Suprapubic skin (tissue), 4 donors: Measurements from ENCODE around the gene SPRED1. TPM values are rescaled to one million over a fixed set of nuclear protein-coding genes. Genes with fewer than 3 reads are reported as not detected.

Source experiments
- DNase-seq, 2 donors: peaks; one replicate each; pipeline ENCODE4 v3.0.0-alpha.2; 2019; ENCODE audit warnings: low spot score in 2 of 2
- H3K27ac ChIP-seq: fragments of 200-600 bp; sonication (generic); one replicate; pipeline ENCODE4 v1.5.1; 2019
- H3K27me3 ChIP-seq: fragments of 200-600 bp; sonication (generic); one replicate; pipeline ENCODE4 v1.5.1; 2019
- H3K36me3 ChIP-seq: fragments of 200-600 bp; sonication (generic); one replicate; pipeline ENCODE4 v1.5.1; 2019
- H3K4me1 ChIP-seq: fragments of 200-600 bp; sonication (generic); one replicate; pipeline ENCODE4 v1.5.1; 2019
- H3K4me3 ChIP-seq: fragments of 200-600 bp; sonication (generic); one replicate; pipeline ENCODE4 v1.5.1; 2019; ENCODE audit warnings: mild to moderate bottlenecking
- H3K9me3 ChIP-seq: fragments of 200-600 bp; sonication (generic); one replicate; pipeline ENCODE4 v1.5.1; 2019
- CTCF ChIP-seq, 2 donors: fragments of 200-600 bp in 1 of 2; fragments of 450-650 bp in 1 of 2; sonication (generic) in 1 of 2; IDR thresholded peaks; one replicate each; pipeline ENCODE4 v1.5.1; 2016 to 2019; ENCODE audit warnings: antibody characterized with exemption in 2 of 2, mild to moderate bottlenecking in 1 of 2, moderate library complexity in 1 of 2
- EP300 ChIP-seq: sonication (generic); formaldehyde crosslinking; IDR thresholded peaks from one replicate; pipeline ENCODE4 v1.6.1; 2017; ENCODE audit warnings: antibody characterized with exemption
- POLR2A ChIP-seq, 2 donors: fragments of 450-650 bp; IDR thresholded peaks; one replicate each; pipeline ENCODE4 v1.6.1; 2017; ENCODE audit warnings: antibody characterized with exemption in 2 of 2, mild to moderate bottlenecking in 2 of 2, moderate library complexity in 2 of 2
- POLR2AphosphoS5 ChIP-seq, 3 donors: sonication (generic); formaldehyde crosslinking; IDR thresholded peaks; one replicate each; pipeline ENCODE4 v1.6.1; 2017; ENCODE audit warnings: antibody characterized with exemption in 3 of 3
- WGBS: methylation state at CpG from one replicate; pipeline ENCODE4 v1.1.5; 2018; 5-methylcytosine and 5-hydroxymethylcytosine counted together
- total RNA-seq, 4 donors: library from RNA; depleted of rRNA; stranded (reverse); fragments of >200 nt; gene quantifications; one replicate each; pipeline ENCODE4 v1.1.0, GENCODE V29; 2016

Gene SPRED1
- total RNA-seq, 4 donors from 2014 or later, result 8.8 to 17.6 (median 12.8) TPM

DNA sequence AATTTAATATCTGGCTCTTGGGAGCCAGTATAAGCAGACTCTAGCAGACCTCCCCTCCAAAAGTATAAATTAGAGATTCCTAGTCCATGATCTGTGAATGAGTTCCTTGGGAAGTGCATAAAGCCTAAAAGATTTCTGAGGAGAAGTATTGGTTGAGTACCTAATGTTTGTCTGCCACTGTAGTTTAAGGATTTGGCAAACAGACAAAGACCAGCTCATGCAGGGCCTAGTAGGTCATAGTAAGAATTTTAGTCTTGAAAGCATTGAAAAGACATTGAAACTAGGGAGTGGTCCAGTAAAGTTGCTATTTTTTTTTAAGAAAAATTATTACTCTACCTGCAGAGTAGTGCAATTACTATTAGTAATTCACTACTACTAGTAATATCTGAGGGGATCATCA, 67.5 kb downstream of the SPRED1 start:
- peaks cover 1% of the 10 kb centered on the region for H3K4me1 ChIP-seq
- no peaks in the 10 kb centered on the region for H3K9me3 ChIP-seq
- H3K36me3 ChIP-seq, result no peaks in the 10 kb centered on the region
- no peak for DNase-seq
- no peak overlapping the region for H3K4me3 ChIP-seq
- TF ChIP-seq POLR2A (IDR thresholded peaks at IDR 0.05), result no peak
- no peak for TF ChIP-seq POLR2AphosphoS5 (IDR thresholded peaks at IDR 0.05)
- TF ChIP-seq EP300, result no peak
- no peak for TF ChIP-seq CTCF (IDR thresholded peaks at IDR 0.05)
- no peaks in the 10 kb centered on the region for H3K27me3 ChIP-seq
- no peak overlapping the region for H3K27ac ChIP-seq

- Histone ChIP-seq H3K27ac (no peak overlapping the region), H3K4me1 (peaks cover 8% of the 10 kb centered on the region), H3K9me3 (no peaks in the 10 kb centered on the region), H3K27me3 (no peaks in the 10 kb centered on the region), H3K4me3 (no peak overlapping the region), H3K36me3 (no peaks in the 10 kb centered on the region)
- DNase-seq, result no peak
- no peak for TF ChIP-seq EP300
- TF ChIP-seq POLR2AphosphoS5 (IDR thresholded peaks at IDR 0.05), result no peak
- no peak for TF ChIP-seq POLR2A (IDR thresholded peaks at IDR 0.05)
- TF ChIP-seq CTCF (IDR thresholded peaks at IDR 0.05), result no peak
- WGBS, result 75% methylated on average over 2 of the region's 2 CpGs
These were observed 68.2 kb downstream of the SPRED1 start for GRCh38 chr15:38320866-38321265.

DNA sequence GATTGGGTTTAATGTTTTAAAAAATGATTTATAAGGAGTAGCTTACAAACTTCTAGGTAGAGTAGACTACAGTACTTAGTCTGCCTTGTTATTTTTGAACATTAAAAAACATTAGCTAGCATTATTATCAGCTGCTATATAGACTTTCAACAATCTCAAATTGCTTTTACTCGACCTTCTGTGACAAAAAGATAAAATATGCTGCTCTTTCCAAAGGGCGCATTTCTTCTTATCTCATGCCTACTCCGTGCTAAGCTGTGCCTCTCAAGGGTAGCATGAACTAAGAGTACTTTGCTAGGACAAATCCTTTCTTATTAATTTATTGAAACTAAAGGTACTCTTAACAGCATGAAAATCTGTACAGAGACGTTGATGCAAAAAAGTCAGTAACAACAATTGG, 71.3 kb downstream of the SPRED1 start:
- WGBS, result 87% methylated on average over 4 of the region's 4 CpGs
- TF ChIP-seq EP300, result no peak
- no peak for TF ChIP-seq POLR2A (IDR thresholded peaks at IDR 0.05)
- no peak for TF ChIP-seq POLR2AphosphoS5 (IDR thresholded peaks at IDR 0.05)
- TF ChIP-seq CTCF (IDR thresholded peaks at IDR 0.05), result no peak
- no peaks in the 10 kb centered on the region for H3K9me3 ChIP-seq
- peaks cover 13% of the 10 kb centered on the region for H3K36me3 ChIP-seq
- no peak overlapping the region for H3K27ac ChIP-seq
- peaks cover 10% of the 10 kb centered on the region for H3K4me1 ChIP-seq
- H3K4me3 ChIP-seq, result no peak overlapping the region
- H3K27me3 ChIP-seq, result no peaks in the 10 kb centered on the region
- DNase-seq, result no peak

DNA sequence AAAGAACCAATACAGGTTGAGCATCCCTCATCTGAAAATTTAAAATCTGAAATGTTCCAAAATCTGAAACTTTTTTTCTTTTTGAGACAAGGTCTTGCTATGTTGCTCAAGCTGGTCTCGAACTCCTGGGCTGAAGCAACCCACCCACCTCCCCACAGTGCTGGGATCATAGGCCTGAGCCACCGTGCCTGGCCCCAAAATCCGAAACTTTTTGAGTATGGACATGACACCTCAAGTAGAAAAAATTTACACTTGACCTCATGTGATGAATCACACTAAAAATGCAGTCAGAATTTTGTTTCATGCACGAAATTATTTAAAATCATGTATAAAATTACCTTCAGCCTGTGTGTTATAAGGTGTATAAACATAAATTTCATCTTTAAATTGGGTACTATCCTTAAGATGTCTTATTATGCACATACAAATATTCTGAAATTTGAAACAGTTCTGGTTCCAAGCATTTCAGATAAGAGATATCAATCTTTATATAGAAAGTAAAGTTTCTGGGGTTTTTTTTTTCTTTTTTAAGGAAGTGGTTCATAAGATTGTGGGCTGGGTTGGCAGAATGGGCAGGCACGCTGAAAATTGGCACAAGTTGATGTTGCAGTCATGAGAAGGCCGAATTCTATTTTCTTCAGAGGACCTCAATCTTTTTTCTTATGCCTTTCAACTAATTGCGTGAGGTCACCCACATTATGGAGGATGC, 72.5 kb downstream of the SPRED1 start:
- Histone ChIP-seq H3K36me3 (peaks cover 13% of the 10 kb centered on the region), H3K4me3 (no peak overlapping the region), H3K27me3 (no peaks in the 10 kb centered on the region), H3K9me3 (no peaks in the 10 kb centered on the region), H3K4me1 (peaks cover 10% of the 10 kb centered on the region), H3K27ac (no peak overlapping the region)
- DNase-seq, result no peak
- WGBS, result 79% methylated on average over 7 of the region's 7 CpGs
- no peak for TF ChIP-seq EP300
- no peak for TF ChIP-seq POLR2A (IDR thresholded peaks at IDR 0.05)
- no peak for TF ChIP-seq POLR2AphosphoS5 (IDR thresholded peaks at IDR 0.05)
- no peak for TF ChIP-seq CTCF (IDR thresholded peaks at IDR 0.05)

GRCh38 chr15:38325648-38325990, 73.0 kb downstream of the SPRED1 start:
- no peak for TF ChIP-seq EP300
- Histone ChIP-seq H3K9me3 (no peaks in the 10 kb centered on the region), H3K36me3 (peaks cover 13% of the 10 kb centered on the region), H3K4me1 (peaks cover 10% of the 10 kb centered on the region), H3K27me3 (no peaks in the 10 kb centered on the region), H3K4me3 (no peak overlapping the region), H3K27ac (no peak overlapping the region)
- no peak for DNase-seq
- WGBS, result 52% methylated on average over 1 of the region's 1 CpG

DNA sequence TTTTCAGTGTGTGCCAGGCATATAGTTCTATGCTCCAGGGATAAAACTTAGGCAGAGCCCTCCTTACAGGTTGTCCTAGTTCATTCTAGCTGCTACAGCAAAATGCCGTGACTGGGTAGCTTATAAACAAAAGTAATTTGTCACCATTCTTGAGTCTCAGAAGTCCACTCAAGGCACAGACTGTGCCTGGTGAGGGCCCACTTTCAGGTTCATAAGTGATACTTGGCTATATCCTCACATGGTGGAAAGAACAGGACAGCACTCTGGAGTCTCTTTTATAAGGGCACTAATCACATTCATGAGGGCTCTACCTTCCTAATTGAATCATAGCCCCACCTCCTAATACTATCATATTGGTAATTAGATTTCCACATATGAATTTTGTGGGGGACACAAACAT, 80.1 kb downstream of the SPRED1 start:
- Histone ChIP-seq H3K27ac (no peak overlapping the region), H3K27me3 (no peaks in the 10 kb centered on the region), H3K4me3 (no peak overlapping the region), H3K36me3 (no peaks in the 10 kb centered on the region), H3K4me1 (no peaks in the 10 kb centered on the region), H3K9me3 (no peaks in the 10 kb centered on the region)
- WGBS, result 100% methylated on average over 1 of the region's 1 CpG
- DNase-seq, result no peak
- TF ChIP-seq EP300, result no peak
- TF ChIP-seq CTCF (IDR thresholded peaks at IDR 0.05), result no peak
- no peak for TF ChIP-seq POLR2AphosphoS5 (IDR thresholded peaks at IDR 0.05)
